Activated T-cell treated with anti-CD3 and anti-CD28 coated beads, Interleukin-2, amount 50 U/mL, for 24 hours (primary cell): ENCODE results near the gene CAT.

ENCODE experiments used
- DNase-seq: peaks from one replicate; pipeline ENCODE4 v3.0.0-alpha.2; 2020
- H3K27ac Mint-ChIP-seq: 2 replicates; pipeline ENCODE4 v1.8.0; 2020; ENCODE audit warnings: mild to moderate bottlenecking, mixed read lengths
- H3K27me3 Mint-ChIP-seq: 2 replicates; pipeline ENCODE4 v1.8.0; 2020; ENCODE audit warnings: mixed read lengths
- H3K36me3 Mint-ChIP-seq: 2 replicates; pipeline ENCODE4 v1.8.0; 2020; ENCODE audit warnings: low read depth, mixed read lengths
- H3K4me1 Mint-ChIP-seq: 2 replicates; pipeline ENCODE4 v1.8.0; 2020; ENCODE audit warnings: low read depth, mixed read lengths
- H3K4me3 Mint-ChIP-seq: 2 replicates; pipeline ENCODE4 v1.8.0; 2020; ENCODE audit warnings: mild to moderate bottlenecking, moderate library complexity, mixed read lengths
- H3K9me3 Mint-ChIP-seq: 2 replicates; pipeline ENCODE4 v1.8.0; 2020; ENCODE audit warnings: mixed read lengths

Gene CAT

DNA sequence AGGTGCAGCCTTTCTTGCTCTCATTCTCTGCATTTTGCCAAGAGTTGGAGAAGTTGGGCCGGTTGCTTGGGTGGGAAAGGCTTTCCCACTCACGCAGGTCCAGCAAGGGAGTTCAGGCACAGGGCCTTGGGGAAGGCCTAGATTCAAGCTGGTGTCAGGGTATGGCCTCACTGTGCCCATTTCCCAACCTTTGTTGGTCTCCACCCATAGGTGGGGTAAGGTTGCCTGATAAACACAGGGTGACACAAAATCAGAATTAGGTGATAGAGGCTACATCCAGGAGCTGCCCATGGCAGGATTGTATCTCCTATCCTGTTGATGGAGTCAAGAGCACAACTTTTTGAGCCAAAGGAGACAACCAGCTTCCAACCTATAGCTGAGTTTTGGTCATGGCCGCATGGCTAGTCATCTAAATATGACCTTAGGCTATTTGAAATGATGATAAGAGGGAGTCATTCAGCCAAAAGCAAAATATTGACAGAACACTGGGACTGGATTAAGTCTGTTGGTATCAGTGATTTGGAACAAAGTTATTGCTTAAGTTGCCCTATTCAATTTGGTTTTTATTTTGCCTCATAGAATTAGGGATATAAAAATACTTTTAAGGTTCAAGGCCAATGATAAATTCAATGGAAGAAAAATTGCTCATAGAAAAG, 20.9 kb downstream of the CAT start:
- Mint-ChIP-seq H3K9me3 (no peaks in the 10 kb centered on the region), H3K4me1 (peaks cover 4% of the 10 kb centered on the region), H3K27ac (no peak overlapping the region), H3K27me3 (no peaks in the 10 kb centered on the region), H3K36me3 (peaks cover 84% of the 10 kb centered on the region), H3K4me3 (no peak overlapping the region)
- no peak for DNase-seq

DNA sequence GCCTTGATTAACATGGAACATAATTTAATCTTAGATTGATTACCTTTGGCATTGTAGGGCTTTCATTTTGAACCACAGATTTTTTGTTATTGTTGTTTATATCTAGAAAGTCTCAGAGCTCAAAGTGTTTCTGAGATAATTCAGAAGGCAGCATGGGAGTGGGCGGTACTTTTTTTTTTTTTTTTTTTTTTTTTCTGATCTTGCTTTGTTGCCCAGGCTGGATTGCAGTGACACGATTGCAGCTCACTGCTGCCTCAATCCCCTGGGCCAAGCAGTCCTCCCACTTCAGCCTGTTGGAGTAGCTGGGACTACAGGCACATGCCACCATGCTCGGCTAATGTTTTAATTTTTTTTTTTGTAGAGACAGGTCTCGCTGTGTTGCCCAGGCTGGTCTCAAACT, 21.5 kb downstream of the CAT start:
- H3K27me3 Mint-ChIP-seq: no peaks in the 10 kb centered on the region
- H3K4me1 Mint-ChIP-seq: peaks cover 6% of the 10 kb centered on the region
- no peak overlapping the region for H3K27ac Mint-ChIP-seq
- no peaks in the 10 kb centered on the region for H3K9me3 Mint-ChIP-seq
- peaks cover 83% of the 10 kb centered on the region for H3K36me3 Mint-ChIP-seq
- no peak overlapping the region for H3K4me3 Mint-ChIP-seq
- DNase-seq: no peak

DNA sequence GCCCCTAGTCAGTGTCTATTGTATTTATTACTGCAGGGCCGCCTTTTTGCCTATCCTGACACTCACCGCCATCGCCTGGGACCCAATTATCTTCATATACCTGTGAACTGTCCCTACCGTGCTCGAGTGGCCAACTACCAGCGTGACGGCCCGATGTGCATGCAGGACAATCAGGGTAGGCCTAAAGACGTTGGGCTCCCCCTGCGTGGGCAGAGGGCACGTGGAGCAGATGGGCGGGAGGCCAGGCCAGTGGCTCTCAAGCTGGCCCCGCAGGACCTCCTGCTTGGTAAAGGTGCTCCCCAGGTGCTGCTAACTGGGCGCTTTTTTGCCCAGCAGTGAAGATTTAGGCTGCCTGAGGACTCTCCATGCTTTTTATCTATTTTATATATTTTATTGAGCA, 22.5 kb downstream of the CAT start:
- no peaks in the 10 kb centered on the region for H3K27me3 Mint-ChIP-seq

DNA sequence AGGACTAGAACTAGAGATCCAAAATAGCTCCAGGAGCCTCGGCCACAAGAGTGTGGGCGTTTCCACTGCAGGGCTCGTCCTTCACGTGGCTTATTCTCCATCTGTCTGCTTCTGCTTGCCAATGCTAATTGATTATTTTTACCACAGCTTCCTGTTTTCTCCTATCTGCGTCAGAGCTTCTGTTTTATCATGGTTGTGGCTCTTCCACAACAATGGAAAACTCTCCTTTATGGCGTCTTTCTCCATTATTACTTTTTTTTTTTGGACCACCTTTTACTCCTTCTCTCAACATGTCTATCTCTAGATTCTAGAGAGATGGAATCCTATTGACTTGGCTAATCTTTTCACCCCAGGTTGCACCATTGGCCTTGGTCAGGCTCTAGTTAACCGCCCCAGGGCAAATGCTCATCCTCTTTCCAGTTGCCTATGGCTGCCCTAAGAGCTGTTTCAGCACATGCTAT, 25.9 kb downstream of the CAT start:
- peaks cover 81% of the 10 kb centered on the region for H3K36me3 Mint-ChIP-seq
- H3K4me3 Mint-ChIP-seq: no peak overlapping the region
- H3K27ac Mint-ChIP-seq: peak overlapping the region; percentile 16
- peaks cover 14% of the 10 kb centered on the region for H3K9me3 Mint-ChIP-seq
- H3K4me1 Mint-ChIP-seq: peaks cover 6% of the 10 kb centered on the region
- no peaks in the 10 kb centered on the region for H3K27me3 Mint-ChIP-seq
- no peak for DNase-seq

More for the DNA sequence above, 22.5 kb downstream of the CAT start:
- Mint-ChIP-seq H3K27ac (no peak overlapping the region), H3K9me3 (peaks cover 8% of the 10 kb centered on the region), H3K4me1 (peaks cover 6% of the 10 kb centered on the region), H3K4me3 (no peak overlapping the region), H3K36me3 (peaks cover 83% of the 10 kb centered on the region)
- no peak for DNase-seq

DNA sequence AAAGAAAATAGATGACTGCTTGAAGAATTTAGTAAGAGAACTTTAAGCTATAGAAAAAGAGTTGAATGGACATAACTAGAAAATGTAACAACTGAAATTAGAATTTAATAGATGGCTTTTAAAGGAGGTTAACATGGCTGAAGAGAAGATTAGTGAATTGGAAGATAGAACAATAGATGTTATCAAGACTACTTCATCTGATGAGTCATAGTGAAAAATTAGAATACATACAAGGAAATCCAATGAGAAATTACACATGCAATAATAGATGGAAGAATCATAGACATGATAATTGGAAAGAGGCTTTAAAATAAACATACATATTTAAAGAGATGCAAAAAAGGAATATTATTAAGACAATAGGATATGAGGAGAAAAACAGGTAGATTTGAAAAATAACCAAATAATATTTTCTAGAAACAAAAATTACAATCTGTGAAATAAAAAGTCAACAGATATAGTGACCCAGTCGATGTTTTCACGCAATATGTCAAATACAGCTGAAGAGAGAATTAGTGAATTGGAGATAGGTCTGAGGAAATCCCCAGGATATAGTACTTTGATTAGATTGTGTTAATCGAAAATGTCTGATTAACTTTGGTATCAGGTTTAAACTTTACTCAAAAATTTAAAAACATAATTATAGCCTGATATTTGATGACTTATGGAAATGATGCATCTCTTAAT, 28.2 kb downstream of the CAT start:
- DNase-seq: no peak
- Mint-ChIP-seq H3K27me3 (no peaks in the 10 kb centered on the region), H3K4me3 (no peak overlapping the region), H3K27ac (no peak overlapping the region), H3K4me1 (peaks cover 6% of the 10 kb centered on the region), H3K36me3 (peaks cover 83% of the 10 kb centered on the region), H3K9me3 (peaks cover 14% of the 10 kb centered on the region)

DNA sequence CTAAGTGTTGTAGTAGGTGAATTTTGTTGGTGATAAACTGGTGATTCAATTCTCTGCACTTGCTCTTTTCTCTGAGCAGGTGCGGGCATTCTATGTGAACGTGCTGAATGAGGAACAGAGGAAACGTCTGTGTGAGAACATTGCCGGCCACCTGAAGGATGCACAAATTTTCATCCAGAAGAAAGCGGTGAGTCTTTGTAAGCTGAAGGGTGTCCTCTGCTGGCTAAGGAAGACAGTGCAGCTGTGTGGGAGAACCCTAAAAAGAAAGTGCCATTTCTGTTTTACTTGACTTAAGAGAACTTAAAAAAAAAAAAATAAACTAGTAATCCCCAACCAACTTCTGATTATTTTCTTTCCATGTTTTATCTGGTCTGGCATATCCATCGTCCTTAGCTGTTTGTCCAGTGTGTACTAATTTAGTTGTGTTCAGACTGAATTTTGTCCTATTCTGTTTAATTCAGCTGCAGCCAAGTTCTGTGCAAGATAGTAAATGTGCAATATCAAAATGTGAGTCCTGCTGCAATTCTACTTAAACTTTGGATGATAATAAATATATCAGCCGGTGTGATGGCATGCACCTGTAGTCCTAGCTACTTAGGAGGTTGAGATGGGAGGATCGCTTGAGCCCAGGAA, 29.6 kb downstream of the CAT start:
- peaks cover 82% of the 10 kb centered on the region for H3K36me3 Mint-ChIP-seq
- peaks cover 6% of the 10 kb centered on the region for H3K4me1 Mint-ChIP-seq
- no peaks in the 10 kb centered on the region for H3K27me3 Mint-ChIP-seq
- H3K4me3 Mint-ChIP-seq: no peak overlapping the region
- DNase-seq: peak; percentile 46
- no peak overlapping the region for H3K27ac Mint-ChIP-seq
- H3K9me3 Mint-ChIP-seq: peaks cover 14% of the 10 kb centered on the region

DNA sequence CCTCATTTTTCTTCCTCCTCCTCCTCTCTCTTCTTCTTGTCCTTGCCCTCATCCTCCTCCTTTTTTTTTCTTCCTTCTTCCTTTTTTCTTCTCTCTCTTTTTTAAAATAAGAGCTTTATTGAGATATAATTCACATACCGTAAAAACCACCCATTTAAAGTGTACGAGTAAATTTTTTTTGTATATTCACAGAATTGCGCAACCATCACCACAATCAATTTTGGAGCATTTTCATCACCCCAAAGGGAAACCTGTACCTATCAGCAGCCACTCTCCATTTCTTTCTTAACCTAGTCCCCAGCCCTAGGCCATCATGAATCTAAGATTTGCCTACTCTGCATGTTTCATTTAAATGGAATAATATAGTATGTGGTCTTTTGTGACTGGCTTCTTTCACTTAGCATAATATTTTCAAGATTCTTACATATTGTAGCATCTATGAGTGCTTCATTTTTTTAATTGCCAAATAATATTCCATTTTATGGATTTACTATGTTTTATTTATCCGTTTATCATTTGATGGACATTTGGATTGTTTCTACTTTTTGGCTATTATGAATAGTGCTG, 35.0 kb downstream of the CAT start:
- Mint-ChIP-seq H3K4me3 (no peak overlapping the region), H3K4me1 (no peaks in the 10 kb centered on the region), H3K27ac (no peak overlapping the region), H3K27me3 (no peaks in the 10 kb centered on the region), H3K9me3 (no peaks in the 10 kb centered on the region), H3K36me3 (peaks cover 40% of the 10 kb centered on the region)
- DNase-seq: no peak

DNA sequence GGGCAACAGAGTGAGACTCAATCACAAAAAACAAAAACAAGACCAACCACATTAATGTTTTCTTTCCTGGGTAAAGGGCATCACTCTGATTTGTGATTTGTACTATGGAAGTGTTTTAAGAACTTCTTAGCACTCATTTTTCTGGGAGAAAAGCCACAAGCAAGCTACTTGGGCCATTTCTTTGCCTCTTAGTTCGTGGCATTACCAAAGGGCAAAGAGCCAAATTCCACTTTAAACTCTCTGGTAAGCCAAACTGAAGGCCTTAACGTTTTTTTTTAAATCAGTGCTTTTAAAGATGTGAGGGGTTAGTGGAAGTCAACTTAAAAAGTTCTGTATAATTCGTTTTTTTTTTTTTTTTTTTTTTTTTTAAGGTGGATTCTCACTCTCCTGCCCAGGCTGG, 36.9 kb downstream of the CAT start:
- Mint-ChIP-seq H3K36me3 (peaks cover 25% of the 10 kb centered on the region), H3K27ac (no peak overlapping the region), H3K27me3 (no peaks in the 10 kb centered on the region), H3K9me3 (no peaks in the 10 kb centered on the region), H3K4me3 (no peak overlapping the region), H3K4me1 (no peaks in the 10 kb centered on the region)
- DNase-seq: no peak

DNA sequence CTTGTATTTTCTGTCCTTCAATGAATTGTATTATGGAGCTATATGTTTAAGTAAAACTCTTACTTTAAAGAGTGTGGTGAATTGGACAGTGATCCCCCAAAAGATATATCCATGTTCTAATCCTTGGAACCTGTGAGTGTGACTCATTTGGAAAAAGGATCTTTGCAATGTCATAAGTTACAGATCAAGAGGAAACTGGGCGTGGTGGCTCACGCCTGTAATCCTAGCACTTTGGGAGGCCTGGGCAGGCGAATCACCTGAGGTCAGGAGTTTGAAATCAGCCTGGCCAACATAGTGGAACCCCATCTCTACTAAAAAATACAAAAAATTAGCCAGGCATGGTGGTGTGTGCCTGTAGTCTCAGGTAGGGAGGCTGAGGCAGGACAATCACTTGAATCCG, 38.1 kb downstream of the CAT start:
- no peaks in the 10 kb centered on the region for H3K9me3 Mint-ChIP-seq
- no peak for DNase-seq
- peaks cover 16% of the 10 kb centered on the region for H3K36me3 Mint-ChIP-seq
- H3K4me1 Mint-ChIP-seq: no peaks in the 10 kb centered on the region
- no peak overlapping the region for H3K27ac Mint-ChIP-seq
- no peak overlapping the region for H3K4me3 Mint-ChIP-seq
- no peaks in the 10 kb centered on the region for H3K27me3 Mint-ChIP-seq

DNA sequence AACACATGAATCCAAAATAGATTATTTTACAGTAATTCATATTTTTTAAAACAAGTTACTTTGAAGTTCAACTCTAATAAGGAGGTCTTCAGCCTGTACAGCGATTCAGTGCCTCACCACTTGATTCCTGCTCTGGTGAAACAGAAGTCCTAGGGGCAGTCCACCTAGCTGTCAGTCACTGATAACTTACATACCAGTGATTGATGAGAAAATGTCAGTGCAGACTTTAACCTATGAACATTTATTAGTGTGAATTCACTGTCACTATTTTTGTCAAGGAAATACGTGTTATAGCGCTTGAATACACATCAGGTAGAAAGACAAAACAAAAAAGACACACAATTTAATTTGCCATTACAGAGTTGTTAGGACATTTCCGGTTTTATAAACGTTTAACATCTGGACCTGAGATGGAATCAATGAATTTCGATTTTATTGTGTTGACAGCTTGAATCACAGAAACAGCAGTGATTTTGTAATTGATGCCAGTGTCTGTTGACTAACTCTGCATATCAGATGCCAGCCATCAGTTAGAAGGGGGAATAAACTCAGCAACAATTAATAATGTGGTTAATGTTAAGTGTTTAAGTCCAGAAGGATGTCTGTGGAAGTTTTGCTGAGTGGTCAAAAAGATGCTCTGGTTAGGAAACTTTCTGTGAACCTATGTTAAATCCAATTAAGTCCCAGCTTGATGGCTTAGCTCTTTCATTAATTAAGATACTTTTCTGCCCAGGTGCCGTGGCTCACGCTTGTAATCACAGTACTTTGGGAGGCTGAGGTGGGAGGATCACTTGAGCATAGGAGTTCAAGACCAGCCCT, 40.3 kb downstream of the CAT start:
- no peak overlapping the region for H3K4me3 Mint-ChIP-seq

DNA sequence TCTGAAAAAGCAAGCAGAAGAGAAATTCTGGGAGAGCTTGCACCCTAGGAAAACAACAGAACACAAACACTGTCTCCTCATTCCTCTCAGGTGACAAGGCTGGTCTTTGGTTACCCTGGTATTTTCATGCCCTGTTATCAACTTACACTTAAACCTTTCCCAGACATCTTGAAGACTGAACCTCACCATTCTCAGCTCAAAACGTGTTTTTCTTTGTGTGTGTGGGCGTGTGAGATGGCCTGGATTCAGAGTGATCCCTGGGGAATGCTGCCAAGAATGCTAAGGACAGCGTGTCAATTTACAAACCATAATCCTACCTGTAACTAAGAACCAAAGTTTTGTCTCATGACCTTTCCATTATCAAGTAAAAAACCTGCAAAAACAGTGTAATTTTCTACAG, 41.6 kb downstream of the CAT start:
- no peak for DNase-seq
- H3K4me1 Mint-ChIP-seq: no peaks in the 10 kb centered on the region
- no peaks in the 10 kb centered on the region for H3K36me3 Mint-ChIP-seq
- no peaks in the 10 kb centered on the region for H3K9me3 Mint-ChIP-seq
- no peaks in the 10 kb centered on the region for H3K27me3 Mint-ChIP-seq
- H3K27ac Mint-ChIP-seq: no peak overlapping the region
- no peak overlapping the region for H3K4me3 Mint-ChIP-seq

More for the DNA sequence above, 40.3 kb downstream of the CAT start:
- no peak overlapping the region for H3K27ac Mint-ChIP-seq
- no peaks in the 10 kb centered on the region for H3K9me3 Mint-ChIP-seq
- H3K27me3 Mint-ChIP-seq: no peaks in the 10 kb centered on the region
- no peak for DNase-seq
- no peaks in the 10 kb centered on the region for H3K36me3 Mint-ChIP-seq
- no peaks in the 10 kb centered on the region for H3K4me1 Mint-ChIP-seq

DNA sequence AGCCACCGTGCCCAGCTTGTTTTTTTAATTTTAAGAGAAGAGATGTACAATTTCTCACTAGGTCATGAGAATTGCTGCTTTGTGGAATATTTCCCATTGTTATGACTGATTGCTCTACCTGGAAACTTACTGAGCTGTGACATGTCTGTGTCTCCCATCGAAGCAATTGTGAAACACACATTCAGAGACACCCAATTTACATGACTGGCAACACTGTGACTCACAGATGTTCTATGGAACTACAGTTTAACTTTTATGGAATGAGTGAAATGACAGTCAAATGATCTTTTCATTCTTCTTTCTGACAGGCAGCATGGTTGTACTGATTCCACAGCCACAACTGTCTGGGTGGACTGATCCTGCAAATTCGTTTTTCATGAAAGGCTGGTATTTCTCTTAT, 42.6 kb downstream of the CAT start:
- Mint-ChIP-seq H3K4me1 (no peaks in the 10 kb centered on the region), H3K4me3 (no peak overlapping the region), H3K27ac (no peak overlapping the region), H3K27me3 (no peaks in the 10 kb centered on the region), H3K36me3 (no peaks in the 10 kb centered on the region), H3K9me3 (no peaks in the 10 kb centered on the region)
- no peak for DNase-seq

DNA sequence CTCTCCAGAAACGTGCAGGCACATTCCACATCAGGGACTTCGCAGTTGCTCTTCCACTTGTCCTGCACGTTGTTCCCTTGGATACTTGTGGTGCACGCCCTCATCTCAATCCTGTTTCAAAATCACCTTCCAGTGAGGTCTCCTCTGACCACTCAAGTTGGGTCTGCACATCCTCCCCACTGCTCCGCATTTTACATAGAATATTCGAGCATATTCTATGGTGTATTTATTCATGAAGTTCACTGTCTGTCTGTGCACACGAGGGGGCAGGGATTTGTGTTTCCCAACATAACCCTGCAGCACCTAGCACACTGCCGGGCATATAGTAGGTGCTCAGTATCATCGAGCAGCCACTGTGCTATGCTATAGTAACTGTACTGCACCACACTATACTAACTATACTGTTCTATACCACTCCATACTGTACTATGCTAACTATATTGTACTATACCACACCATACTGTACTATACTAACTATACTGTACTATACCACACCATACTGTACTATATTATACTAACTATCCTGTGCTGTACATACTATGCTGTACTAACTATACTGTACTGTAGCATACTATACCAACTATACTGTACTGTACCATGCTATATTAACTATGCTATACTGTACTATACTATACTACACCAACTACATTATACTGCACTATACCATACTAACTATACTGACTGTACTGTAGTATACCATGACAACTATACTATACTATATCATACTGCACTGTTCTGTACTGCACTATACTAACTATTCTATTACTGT, 44.6 kb downstream of the CAT start:
- H3K27ac Mint-ChIP-seq: no peak overlapping the region
- H3K27me3 Mint-ChIP-seq: no peaks in the 10 kb centered on the region
- DNase-seq: no peak
- H3K36me3 Mint-ChIP-seq: no peaks in the 10 kb centered on the region
- H3K9me3 Mint-ChIP-seq: no peaks in the 10 kb centered on the region
- H3K4me1 Mint-ChIP-seq: no peaks in the 10 kb centered on the region
- no peak overlapping the region for H3K4me3 Mint-ChIP-seq

DNA sequence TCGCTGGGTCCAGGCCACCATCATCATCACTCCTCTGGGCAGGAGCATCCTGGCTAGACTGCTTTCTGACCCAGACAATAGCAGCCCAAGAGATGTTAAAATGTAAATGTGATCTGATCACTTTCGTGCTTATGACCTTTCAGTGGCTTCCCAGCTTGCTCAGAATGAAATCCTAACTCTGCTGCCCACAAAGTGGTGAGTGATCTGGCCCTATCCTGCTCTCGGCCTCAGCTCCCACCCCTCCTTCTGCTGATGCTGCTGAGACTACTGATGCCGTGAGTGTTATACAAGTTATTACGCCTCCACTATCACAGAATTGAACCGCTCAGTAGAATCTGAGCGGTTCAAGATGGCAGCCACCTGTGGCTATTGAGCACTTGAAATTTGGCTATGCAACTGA, 48.7 kb downstream of the CAT start:
- no peak overlapping the region for H3K4me3 Mint-ChIP-seq
- no peak overlapping the region for H3K27ac Mint-ChIP-seq
- H3K36me3 Mint-ChIP-seq: no peaks in the 10 kb centered on the region
- no peaks in the 10 kb centered on the region for H3K9me3 Mint-ChIP-seq
- H3K27me3 Mint-ChIP-seq: no peaks in the 10 kb centered on the region
- no peaks in the 10 kb centered on the region for H3K4me1 Mint-ChIP-seq
- no peak for DNase-seq
